GM23338 (cell line): Measurements from ENCODE around the gene PPP2R5C.

Source experiments
- CREB1 ChIP-seq: fragments of 250-450 bp; sonication (Bioruptor Pico); IDR thresholded peaks from 2 replicates; pipeline ENCODE4 v1.5.0; 2020; ENCODE audit warnings: low read depth, mild to moderate bottlenecking, moderate library complexity
- CTCF ChIP-seq, 2 experiments: fragments of 200-600 bp in 1 of 2; sonication (generic) in 1 of 2; conservative IDR thresholded peaks; 2 replicates each; pipeline versions ENCODE4 v1.5.1 to v1.6.1; 2016 to 2017; ENCODE audit warnings: antibody characterized with exemption in 2 of 2, low read depth in 2 of 2, mild to moderate bottlenecking in 2 of 2, moderate library complexity in 1 of 2
- EZH2 ChIP-seq: fragments of 200-600 bp; sonication (generic); IDR thresholded peaks from one replicate; pipeline ENCODE4 v1.8.0; 2017; ENCODE audit warnings: antibody characterized with exemption, mild to moderate bottlenecking, low read depth; ENCODE audit not compliant: unreplicated experiment
- EZH2phosphoT487 ChIP-seq: fragments of 200-600 bp; sonication (generic); IDR thresholded peaks from one replicate; pipeline ENCODE4 v1.8.1; 2018; ENCODE audit warnings: antibody characterized with exemption; ENCODE audit not compliant: unreplicated experiment
- JUNB ChIP-seq: IDR thresholded peaks from one replicate; pipeline ENCODE4 v1.6.1; 2016; ENCODE audit warnings: antibody characterized with exemption; ENCODE audit not compliant: unreplicated experiment
- NANOG ChIP-seq: IDR thresholded peaks from 2 replicates; pipeline ENCODE4 v1.6.1; 2016; ENCODE audit warnings: antibody characterized with exemption, borderline replicate concordance
- POLR2AphosphoS5 ChIP-seq: IDR thresholded peaks from 2 replicates; pipeline ENCODE4 v1.6.1; 2016; ENCODE audit warnings: antibody characterized with exemption, low read depth
- REST ChIP-seq: IDR thresholded peaks from one replicate; pipeline ENCODE4 v1.6.1; 2018; ENCODE audit warnings: antibody characterized with exemption; ENCODE audit not compliant: unreplicated experiment
- ZNF114 ChIP-seq: fragments of 250-450 bp; sonication (Bioruptor Pico); IDR thresholded peaks from 2 replicates; pipeline ENCODE4 v1.5.0; 2020; ENCODE audit warnings: mild to moderate bottlenecking, moderate library complexity
- ZNF331 ChIP-seq: fragments of 250-450 bp; sonication (Bioruptor Pico); IDR thresholded peaks from 2 replicates; pipeline ENCODE4 v1.5.0; 2020; ENCODE audit warnings: low read depth, mild to moderate bottlenecking, moderate library complexity

GRCh38 chr14:101715210-101716076 is 46.1 kb upstream of the PPP2R5C start:
- TF ChIP-seq CTCF (conservative IDR thresholded peaks at IDR 0.05; ENCODE audit: low read depth in 2 of 2) (no peak), EZH2phosphoT487 (no peak), POLR2AphosphoS5 (no peak), JUNB (no peak), EZH2 (no peak), CREB1 (CRISPR knock-in tag) (no peak), REST (no peak), ZNF114 (CRISPR knock-in tag) (no peak), ZNF331 (CRISPR knock-in tag) (no peak), NANOG (no peak)
